Choroid plexus epithelial cell (primary cell): Measurements from ENCODE around the gene EMSY.

ENCODE experiments used
- DNase-seq: peaks from one replicate; pipeline ENCODE4 v3.0.0-alpha.2; 2010; ENCODE audit warnings: low read depth
- H3K4me3 ChIP-seq: 2 replicates; pipeline ENCODE4 v1.5.1; 2011; ENCODE audit warnings: low read depth, mild to moderate bottlenecking, control low read depth, low read length, moderate library complexity
- TF ChIP-seq, protein P1 (sequence below): conservative IDR thresholded peaks from 2 replicates; pipeline ENCODE4 v1.5.1; 2011; ENCODE audit warnings: low read depth, mild to moderate bottlenecking, control low read depth, inconsistent platforms, low read length, moderate library complexity

Gene EMSY

GRCh38 chr11:76542436-76542835 lies 97.6 kb downstream of the EMSY start:
- H3K4me3 ChIP-seq, result no peak overlapping the region
- no peak for DNase-seq
- TF ChIP-seq, protein P1, sequence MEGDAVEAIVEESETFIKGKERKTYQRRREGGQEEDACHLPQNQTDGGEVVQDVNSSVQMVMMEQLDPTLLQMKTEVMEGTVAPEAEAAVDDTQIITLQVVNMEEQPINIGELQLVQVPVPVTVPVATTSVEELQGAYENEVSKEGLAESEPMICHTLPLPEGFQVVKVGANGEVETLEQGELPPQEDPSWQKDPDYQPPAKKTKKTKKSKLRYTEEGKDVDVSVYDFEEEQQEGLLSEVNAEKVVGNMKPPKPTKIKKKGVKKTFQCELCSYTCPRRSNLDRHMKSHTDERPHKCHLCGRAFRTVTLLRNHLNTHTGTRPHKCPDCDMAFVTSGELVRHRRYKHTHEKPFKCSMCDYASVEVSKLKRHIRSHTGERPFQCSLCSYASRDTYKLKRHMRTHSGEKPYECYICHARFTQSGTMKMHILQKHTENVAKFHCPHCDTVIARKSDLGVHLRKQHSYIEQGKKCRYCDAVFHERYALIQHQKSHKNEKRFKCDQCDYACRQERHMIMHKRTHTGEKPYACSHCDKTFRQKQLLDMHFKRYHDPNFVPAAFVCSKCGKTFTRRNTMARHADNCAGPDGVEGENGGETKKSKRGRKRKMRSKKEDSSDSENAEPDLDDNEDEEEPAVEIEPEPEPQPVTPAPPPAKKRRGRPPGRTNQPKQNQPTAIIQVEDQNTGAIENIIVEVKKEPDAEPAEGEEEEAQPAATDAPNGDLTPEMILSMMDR, result no peak

DNA sequence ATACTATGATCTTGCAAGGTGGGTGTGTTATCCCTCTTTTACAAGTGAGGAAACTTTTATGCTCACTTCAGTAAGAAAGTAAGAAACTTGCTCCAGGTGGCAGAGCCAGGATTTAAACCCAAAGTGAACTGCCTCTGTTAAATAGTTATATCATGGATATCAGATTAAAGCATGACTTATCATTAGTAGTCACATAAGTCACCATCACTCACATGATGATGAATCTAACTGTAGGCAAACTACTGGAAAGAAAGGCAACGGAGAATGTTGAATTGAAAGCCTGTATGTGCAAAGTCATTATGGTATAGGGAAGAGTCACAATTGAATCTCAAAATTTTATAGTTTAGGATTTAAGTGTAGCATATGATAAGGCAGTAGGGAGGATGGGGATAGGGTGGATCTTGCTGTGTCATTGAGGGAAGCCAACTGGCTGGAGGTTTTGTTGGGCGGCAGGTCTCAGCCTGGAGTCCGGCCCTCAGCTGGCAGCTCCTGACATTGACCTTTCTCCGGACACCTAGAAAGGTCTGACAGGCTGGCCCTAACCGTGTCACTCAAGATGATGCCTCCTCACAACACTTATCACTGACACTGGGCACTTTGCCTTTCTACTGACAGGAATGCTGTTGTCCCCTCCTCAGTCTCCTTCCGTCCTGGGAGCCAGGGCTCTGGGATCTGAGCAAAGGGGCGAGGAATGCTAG lies 98.3 kb downstream of the EMSY start:
- TF ChIP-seq, protein P1, result no peak
- no peak for DNase-seq

DNA sequence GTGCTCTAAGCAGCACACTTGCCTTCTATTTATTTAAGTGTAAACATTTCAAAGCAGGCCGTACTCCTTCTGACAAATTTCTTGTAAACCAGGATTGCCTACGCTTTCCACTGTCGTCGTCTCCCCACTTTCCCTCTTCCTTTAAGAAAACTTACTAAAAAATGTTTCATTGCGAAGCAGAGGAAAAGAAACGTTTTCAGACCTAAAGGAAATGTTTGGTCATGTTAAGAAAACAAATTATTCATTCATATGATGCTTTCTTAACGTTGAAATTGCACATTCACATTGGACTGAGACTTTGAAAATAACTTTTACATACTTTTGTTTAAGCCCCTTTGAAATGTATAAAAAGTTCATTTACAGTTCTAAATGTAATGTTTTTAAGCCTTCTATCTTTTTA lies 106.0 kb downstream of the EMSY start:
- TF ChIP-seq, protein P1, result no peak
- DNase-seq, result no peak

More for the DNA sequence above, 98.3 kb downstream of the EMSY start:
- H3K4me3 ChIP-seq, result no peak overlapping the region

GRCh38 chr11:76551400-76551799 lies 106.6 kb downstream of the EMSY start:
- peak; percentile 49 for DNase-seq
- TF ChIP-seq, protein P1, result peak; percentile 40
- no peak overlapping the region for H3K4me3 ChIP-seq

More for the DNA sequence above, 106.0 kb downstream of the EMSY start:
- H3K4me3 ChIP-seq, result no peak overlapping the region

DNA sequence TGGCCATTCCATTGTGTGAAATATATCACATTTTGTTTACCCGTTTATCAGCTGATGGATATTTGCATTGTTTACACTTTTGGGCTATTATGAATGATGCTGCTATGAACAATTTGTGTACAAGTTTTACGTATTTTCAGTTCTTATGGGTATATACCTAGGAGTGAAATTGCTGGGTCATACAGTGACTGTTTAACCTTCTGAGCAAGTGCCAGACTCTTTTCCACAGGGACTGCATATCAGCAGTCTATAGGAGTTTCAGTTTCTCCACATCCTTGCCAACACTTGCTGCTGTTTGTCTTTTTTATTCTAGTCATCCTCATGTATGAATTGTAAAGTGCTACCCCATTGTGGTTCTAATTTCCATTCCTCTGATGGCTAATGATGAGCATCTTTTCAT lies 108.2 kb downstream of the EMSY start:
- no peak overlapping the region for H3K4me3 ChIP-seq
- TF ChIP-seq, protein P1, result no peak

DNA sequence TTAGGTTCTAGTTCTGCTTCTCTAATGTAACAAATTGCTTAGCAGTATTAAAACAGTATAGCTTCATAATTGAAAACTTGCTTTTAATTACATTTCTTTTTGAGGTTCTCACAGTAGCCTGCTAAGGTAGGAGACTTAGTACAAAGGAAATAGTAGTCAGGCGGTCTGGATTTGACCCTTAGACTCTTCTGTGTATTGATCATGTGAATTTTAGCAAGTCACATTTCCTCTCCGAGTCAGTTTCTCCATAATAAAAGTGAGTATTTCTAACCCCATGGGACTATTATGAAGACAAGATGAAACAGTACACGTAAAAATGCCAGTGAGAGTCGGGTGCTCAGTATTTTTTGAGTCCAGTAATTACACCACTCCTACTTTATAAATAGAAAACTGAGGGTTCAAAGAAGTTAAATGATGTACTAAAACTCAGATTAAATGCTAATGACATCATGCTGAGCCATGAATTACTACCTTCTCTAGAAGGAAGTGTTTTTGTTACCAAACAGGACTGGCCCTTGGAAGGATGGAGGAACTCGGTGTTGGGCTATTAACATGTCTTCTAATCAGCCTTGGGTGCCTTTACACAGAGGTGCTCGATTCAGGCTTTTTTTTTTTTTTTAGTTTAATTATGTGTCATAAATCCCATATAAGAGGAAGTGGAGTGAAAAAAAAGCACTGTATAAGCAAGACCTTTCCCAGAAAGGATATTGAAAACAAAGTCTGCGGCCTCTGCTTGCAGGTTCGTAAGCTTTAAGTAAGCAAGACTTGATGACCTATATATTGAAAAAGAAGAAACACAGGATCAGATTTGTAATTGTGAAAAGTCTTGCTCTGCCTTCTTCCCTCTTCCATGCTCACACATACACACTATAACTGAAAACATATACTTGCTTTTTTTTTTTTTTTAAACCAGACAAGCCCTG lies 109.0 kb downstream of the EMSY start:
- DNase-seq, result no peak
- no peak overlapping the region for H3K4me3 ChIP-seq
- TF ChIP-seq, protein P1, result no peak

More for the DNA sequence above, 108.2 kb downstream of the EMSY start:
- DNase-seq, result no peak
